Colonic mucosa (tissue), 4 donors: ENCODE results near the gene COMT. TPM values are rescaled to one million over a fixed set of nuclear protein-coding genes. Genes with fewer than 3 reads are reported as not detected.

ENCODE experiments used
- DNase-seq: peaks from one replicate; pipeline ENCODE4 v3.0.0-alpha.2; 2020
- H3K27ac ChIP-seq: fragments of 200-600 bp; one replicate; pipeline ENCODE4 v1.8.0; 2021
- H3K27me3 ChIP-seq: fragments of 200-600 bp; one replicate; pipeline ENCODE4 v1.8.0; 2021
- H3K36me3 ChIP-seq: fragments of 200-600 bp; one replicate; pipeline ENCODE4 v1.8.0; 2021
- H3K4me1 ChIP-seq: fragments of 200-600 bp; one replicate; pipeline ENCODE4 v1.8.0; 2021; ENCODE audit warnings: mild to moderate bottlenecking
- H3K4me3 ChIP-seq: fragments of 200-600 bp; one replicate; pipeline ENCODE4 v1.8.0; 2021
- H3K9ac ChIP-seq, 2 donors: one replicate each; pipeline ENCODE4 v1.7.0; 2013; ENCODE audit warnings: control low read depth in 2 of 2, low read depth in 2 of 2, low read length in 2 of 2
- H3K9me3 ChIP-seq: fragments of 200-600 bp; one replicate; pipeline ENCODE4 v1.8.0; 2021
- CTCF ChIP-seq: fragments of 200-600 bp; IDR thresholded peaks from one replicate; pipeline ENCODE4 v1.8.0; 2022; ENCODE audit warnings: antibody characterized with exemption, mild to moderate bottlenecking
- intact Hi-C: fragments of 100-400 bp; cut with DNase I; formaldehyde crosslinking; loops from one replicate; pipeline ENCODE4 v1.14.1; 2022
- total RNA-seq, 2 donors: library from RNA; stranded (reverse); fragmentation: NEBNext Ultra II Directional in 1 of 2; extraction: Animal tissue kit (Norgen Biotek cat#: 25700) in 1 of 2; gene quantifications; one replicate each; pipeline ENCODE4 v1.2.1, GENCODE V29; 2021
- donor health status: healthy.
- donor health status: DM: no; HTN: no; CAD: no.
- donor health status: DM: no; HTN: no; CAD: no.

The COMT gene
- total RNA-seq, 2 donors from 2014 or later: 70.0 to 125 TPM

GRCh38 chr22:19915287-19915954 is 26.2 kb upstream of the COMT start:
- intact Hi-C loops: no loop called here
- no peak for TF ChIP-seq CTCF
- no peak for DNase-seq
- no peaks in the 10 kb centered on the region for H3K27me3 ChIP-seq
- no peaks in the 10 kb centered on the region for H3K4me1 ChIP-seq
- no peaks in the 10 kb centered on the region for H3K36me3 ChIP-seq
- H3K9me3 ChIP-seq: no peaks in the 10 kb centered on the region
- H3K27ac ChIP-seq: no peak overlapping the region
- H3K4me3 ChIP-seq: no peak overlapping the region
- no peak overlapping the region for H3K9ac ChIP-seq

- no peak for DNase-seq
- Histone ChIP-seq H3K36me3 (no peaks in the 10 kb centered on the region), H3K4me3 (no peak overlapping the region), H3K4me1 (no peaks in the 10 kb centered on the region), H3K27me3 (no peaks in the 10 kb centered on the region), H3K9me3 (no peaks in the 10 kb centered on the region), H3K9ac (no peak overlapping the region), H3K27ac (no peak overlapping the region)
- intact Hi-C loops: no loop called here
- TF ChIP-seq CTCF: no peak
These were observed 25.6 kb upstream of the COMT start for GRCh38 chr22:19916006-19916405.

GRCh38 chr22:19916941-19917340 is 24.6 kb upstream of the COMT start:
- Histone ChIP-seq H3K4me3 (no peak overlapping the region), H3K27me3 (no peaks in the 10 kb centered on the region), H3K36me3 (no peaks in the 10 kb centered on the region), H3K9ac (no peak overlapping the region), H3K27ac (no peak overlapping the region), H3K9me3 (no peaks in the 10 kb centered on the region), H3K4me1 (no peaks in the 10 kb centered on the region)
- intact Hi-C loops: no loop called here
- TF ChIP-seq CTCF: no peak
- no peak for DNase-seq

DNA sequence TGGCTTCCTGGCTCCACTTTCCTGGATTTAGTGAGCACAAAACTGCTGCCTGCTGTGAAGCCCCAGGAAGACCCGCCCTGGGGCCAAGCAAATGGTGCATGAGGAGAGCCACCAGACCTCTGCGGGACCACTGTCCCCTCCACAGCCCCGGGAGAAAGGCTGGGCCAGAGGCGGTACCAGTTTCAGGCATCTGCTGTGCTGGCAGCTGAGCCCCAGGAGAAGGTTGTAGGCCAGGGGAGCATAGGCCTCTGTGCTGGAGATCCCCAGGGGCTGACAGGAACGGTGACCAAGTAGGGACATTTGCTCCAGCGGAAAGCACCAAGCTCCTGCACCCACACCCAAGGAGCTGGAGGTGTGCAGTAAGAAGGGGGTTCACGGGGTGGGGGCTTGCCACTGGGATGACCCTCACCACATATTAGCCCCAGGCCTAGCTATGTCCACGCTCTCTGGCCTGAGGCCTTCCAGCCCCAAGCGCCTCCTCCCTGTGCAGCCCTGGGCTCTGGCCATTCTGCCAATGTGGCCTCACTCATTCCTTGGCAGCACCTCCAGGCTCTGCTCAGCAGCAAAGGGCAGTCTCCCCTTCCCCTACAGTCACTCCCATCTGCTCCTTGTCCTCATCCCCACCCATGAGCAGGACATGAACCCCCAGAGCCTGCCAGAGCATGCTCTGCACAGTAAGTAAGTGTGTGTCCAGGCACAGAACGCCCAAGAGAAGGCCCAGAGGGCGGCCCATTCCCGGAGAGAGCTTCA is 24.0 kb upstream of the COMT start:
- Histone ChIP-seq H3K9me3 (no peaks in the 10 kb centered on the region), H3K4me3 (no peak overlapping the region), H3K27ac (no peak overlapping the region), H3K27me3 (no peaks in the 10 kb centered on the region), H3K36me3 (no peaks in the 10 kb centered on the region), H3K4me1 (no peaks in the 10 kb centered on the region), H3K9ac (no peak overlapping the region)
- no peak for DNase-seq
- intact Hi-C loops: no loop called here
- TF ChIP-seq CTCF: no peak

DNA sequence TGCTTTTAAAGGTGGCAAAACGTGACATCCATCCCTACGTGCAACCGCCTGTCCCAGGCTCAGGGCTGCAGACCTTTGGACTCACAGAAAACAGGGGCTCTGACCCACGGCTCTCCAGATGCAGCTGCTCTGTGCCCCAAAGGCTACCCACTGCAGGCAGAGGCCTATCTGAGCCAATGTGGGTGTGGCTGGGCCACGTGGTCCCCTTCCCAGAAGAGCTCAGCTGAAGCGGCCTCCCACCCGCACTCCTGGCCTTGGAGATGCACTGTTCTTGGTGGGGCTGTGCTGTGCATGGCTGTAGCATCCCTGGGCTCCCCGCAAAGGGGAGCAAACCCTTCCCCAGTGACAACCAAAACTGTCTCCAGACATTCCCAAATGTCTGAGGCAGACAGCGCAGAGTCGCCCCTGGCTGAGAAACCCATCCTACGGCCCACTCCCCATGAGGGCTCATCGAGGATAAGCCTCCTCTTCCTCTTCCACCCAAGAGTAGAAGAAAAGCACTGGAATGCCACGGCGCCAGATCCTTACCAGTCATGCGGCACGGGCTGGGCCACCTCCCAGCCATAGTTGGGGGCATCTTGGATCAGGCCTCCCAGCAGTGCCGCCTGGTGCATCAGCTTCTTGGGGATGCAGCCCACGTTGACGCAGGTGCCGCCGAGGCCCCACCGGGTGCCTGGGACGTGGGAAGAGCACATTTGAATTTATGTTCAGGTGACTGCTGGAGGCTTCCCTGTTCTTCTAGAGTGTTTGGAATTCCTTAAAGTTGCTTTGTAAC is 23.1 kb upstream of the COMT start:
- H3K27ac ChIP-seq: no peak overlapping the region
- H3K36me3 ChIP-seq: no peaks in the 10 kb centered on the region
- H3K4me3 ChIP-seq: no peak overlapping the region
- no peak for TF ChIP-seq CTCF
- H3K9me3 ChIP-seq: no peaks in the 10 kb centered on the region
- H3K4me1 ChIP-seq: no peaks in the 10 kb centered on the region
- intact Hi-C loops: no loop called here
- DNase-seq: no peak
- H3K9ac ChIP-seq: no peak overlapping the region
- no peaks in the 10 kb centered on the region for H3K27me3 ChIP-seq
